ENCODE measurements around the gene TMEM168. TPM values are rescaled to one million over a fixed set of nuclear protein-coding genes. Genes with fewer than 3 reads are reported as not detected.
A peak's percentile ranks its signal among the peaks of the same experiment; 100 is the strongest.

The TMEM168 gene
- total and polyA plus RNA-seq, 2 donors from 2014 or later, result 8.8 to 26.9 TPM

- peak in 4 of 5 donors; percentile 45 to 71 (median 58) for DNase-seq
- FAIRE-seq, result no peak
- Histone ChIP-seq H3K4me1 (ENCODE audit: control insufficient read depth in 2 of 3, insufficient read depth in 2 of 3, low read depth in 1 of 3, low read length in 3 of 3) (no peaks in the 10 kb centered on the region), H3K27ac (ENCODE audit: low read depth in 2 of 2, low read length in 2 of 2) (no peak overlapping the region), H3K27me3 (ENCODE audit: control insufficient read depth, insufficient read depth, low read length) (no peaks in the 10 kb centered on the region), H3K36me3 (ENCODE audit: control insufficient read depth in 2 of 3, insufficient read depth in 3 of 3, low read length in 3 of 3) (no peaks in the 10 kb centered on the region), H3K9me3 (ENCODE audit: control insufficient read depth in 2 of 3, insufficient read depth in 1 of 3, low read length in 3 of 3) (peaks cover 0 to 2% (median 0%) of the 10 kb centered on the region in 3 donors), H3K9ac (ENCODE audit: low read length in 3 of 3) (no peak overlapping the region), H3K4me3 (ENCODE audit: low read length in 3 of 3) (no peak overlapping the region)
- intact Hi-C loops (cut with DNase I), result no loop called here
- no peak for TF ChIP-seq CTCF (IDR thresholded peaks at IDR 0.05; ENCODE audit: borderline replicate concordance, extremely low read depth, insufficient read depth)
These were observed 46.4 kb downstream of the TMEM168 start for GRCh38 chr7:112743811-112744210.

- no peaks in the 10 kb centered on the region for H3K27me3 ChIP-seq (ENCODE audit: control insufficient read depth, insufficient read depth, low read length)
- no peak for DNase-seq
- no peak for TF ChIP-seq CTCF (IDR thresholded peaks at IDR 0.05; ENCODE audit: borderline replicate concordance, extremely low read depth, insufficient read depth)
- peaks cover 0 to 9% (median 0%) of the 10 kb centered on the region in 3 donors for H3K9me3 ChIP-seq (ENCODE audit: control insufficient read depth in 2 of 3, insufficient read depth in 1 of 3, low read length in 3 of 3)
- no peak overlapping the region for H3K27ac ChIP-seq (ENCODE audit: low read depth in 2 of 2, low read length in 2 of 2)
- intact Hi-C loops (cut with DNase I), result no loop called here
- no peaks in the 10 kb centered on the region for H3K4me1 ChIP-seq (ENCODE audit: control insufficient read depth in 2 of 3, insufficient read depth in 2 of 3, low read depth in 1 of 3, low read length in 3 of 3)
- H3K4me3 ChIP-seq (ENCODE audit: low read length in 3 of 3), result no peak overlapping the region
- H3K9ac ChIP-seq (ENCODE audit: low read length in 3 of 3), result no peak overlapping the region
- H3K36me3 ChIP-seq (ENCODE audit: control insufficient read depth in 2 of 3, insufficient read depth in 3 of 3, low read length in 3 of 3), result no peaks in the 10 kb centered on the region
- no peak for FAIRE-seq
These were observed 49.5 kb downstream of the TMEM168 start for GRCh38 chr7:112740667-112741066.

- Histone ChIP-seq H3K36me3 (ENCODE audit: control insufficient read depth in 2 of 3, insufficient read depth in 3 of 3, low read length in 3 of 3) (no peaks in the 10 kb centered on the region), H3K4me3 (ENCODE audit: low read length in 3 of 3) (no peak overlapping the region), H3K27ac (ENCODE audit: low read depth in 2 of 2, low read length in 2 of 2) (no peak overlapping the region), H3K9ac (ENCODE audit: low read length in 3 of 3) (no peak overlapping the region), H3K4me1 (ENCODE audit: control insufficient read depth in 2 of 3, insufficient read depth in 2 of 3, low read depth in 1 of 3, low read length in 3 of 3) (no peaks in the 10 kb centered on the region), H3K27me3 (ENCODE audit: control insufficient read depth, insufficient read depth, low read length) (no peaks in the 10 kb centered on the region), H3K9me3 (ENCODE audit: control insufficient read depth in 2 of 3, insufficient read depth in 1 of 3, low read length in 3 of 3) (peaks cover 0 to 19% (median 0%) of the 10 kb centered on the region in 3 donors)
- DNase-seq, result peak in 1 of 5 donors; percentile 44
- intact Hi-C loops (cut with DNase I), result no loop called here
- FAIRE-seq, result no peak
- no peak for TF ChIP-seq CTCF (IDR thresholded peaks at IDR 0.05; ENCODE audit: borderline replicate concordance, extremely low read depth, insufficient read depth)
These were observed 50.6 kb downstream of the TMEM168 start for GRCh38 chr7:112739436-112740180.

Measured in kidney (tissue), 14 donors.